NOMO-1 (cell line): ENCODE results near the gene COG5.

Experiments
- DNase-seq, 2 experiments: peaks; one replicate each; lab custom pipeline; 2025; ENCODE audit not compliant: unreplicated experiment in 2 of 2; lab: John Stamatoyannopoulos, UW

Gene COG5

DNA sequence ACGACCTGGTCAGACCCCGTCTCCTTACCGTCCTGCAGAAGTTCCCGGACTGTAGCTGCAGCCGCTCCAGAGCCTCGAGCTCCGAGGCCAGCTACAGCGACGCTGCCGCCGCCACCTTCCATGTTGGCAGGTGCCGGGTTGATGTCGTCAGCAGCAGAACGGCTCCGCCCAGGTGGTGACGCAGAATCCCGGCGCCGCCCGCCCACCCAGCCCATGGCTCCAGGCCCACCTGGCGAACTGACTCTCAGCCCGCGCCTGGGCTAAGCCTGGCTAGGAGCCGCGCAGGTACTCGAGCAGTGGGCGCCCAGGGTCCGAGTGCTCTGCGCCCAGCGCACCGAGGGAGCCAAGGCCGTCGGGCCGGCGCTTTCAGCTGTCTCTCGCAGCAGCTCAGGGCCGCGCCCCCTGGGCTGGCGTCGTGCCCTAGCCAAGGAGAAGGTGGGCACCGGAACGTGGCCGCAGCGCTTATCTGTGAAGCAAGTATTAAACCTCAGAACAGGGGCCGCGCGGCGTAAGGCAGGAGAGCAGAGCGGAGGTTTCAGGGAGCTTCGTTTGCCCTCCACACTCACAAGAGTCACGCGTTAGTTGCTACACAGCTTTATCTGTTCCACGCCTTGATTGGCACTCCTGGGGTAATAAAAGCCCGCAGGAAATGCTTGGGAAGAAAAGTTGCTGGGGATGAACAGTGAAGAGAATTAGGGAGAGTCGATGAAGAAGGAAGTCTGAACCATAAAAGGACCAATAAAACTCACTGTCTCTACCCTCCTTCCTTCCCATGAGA is at the start of gene COG5, which contains the start of gene DUS4L:
Gene COG5, minus strand, starts transcription at position 146 of the 778 bp plus-strand sequence. Its CDS starts 24 bp downstream, at position 122.
Gene DUS4L, plus strand, starts transcription at position 197 of the 778 bp plus-strand sequence. CDS start 3,100 bp downstream, outside the sequence.
- peak; percentile 12 to 16 for DNase-seq

- no peak for DNase-seq
Observed at GRCh38 chr7:107613439-107613838, 49.7 kb upstream of the COG5 start.

DNA sequence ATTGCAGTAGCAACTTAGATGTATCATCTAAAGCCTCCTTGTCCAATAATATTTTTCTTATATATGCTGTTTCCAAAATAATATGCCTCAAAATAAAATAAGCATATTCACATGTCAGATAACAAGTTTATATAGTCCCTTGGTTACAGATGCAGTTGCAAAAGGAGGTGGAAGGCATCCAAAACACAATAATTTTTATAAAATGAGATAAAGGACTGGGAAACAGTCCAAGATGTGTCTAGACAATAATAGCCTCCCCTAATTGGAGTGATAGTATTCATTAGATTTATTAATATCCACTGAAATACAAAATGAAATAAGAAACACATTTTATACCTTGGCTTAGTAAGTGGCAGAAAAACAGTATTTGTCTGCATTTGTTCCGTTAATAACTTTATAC is 46.6 kb upstream of the COG5 start:
- DNase-seq, result no peak

DNA sequence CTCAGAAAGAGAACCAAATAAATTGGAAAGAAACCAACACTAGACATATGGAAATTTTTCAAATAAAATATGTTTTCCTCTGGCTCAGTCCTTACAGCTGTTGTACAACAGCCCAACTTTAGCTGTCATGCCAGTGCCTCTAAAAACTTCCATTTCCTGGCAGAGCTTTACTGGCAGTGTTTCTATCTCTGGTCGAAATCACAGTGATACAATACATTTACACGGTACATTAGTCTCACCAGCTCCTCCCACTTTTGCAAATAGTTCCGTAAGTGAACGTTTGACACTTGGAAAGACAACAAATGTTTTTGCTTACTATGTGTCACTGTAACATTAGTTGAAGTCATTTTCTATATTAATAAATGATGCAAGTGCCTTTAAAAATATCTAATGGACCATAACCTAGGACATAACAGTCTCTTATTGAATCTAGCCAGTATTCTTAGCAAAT is 46.1 kb upstream of the COG5 start:
- no peak for DNase-seq

- no peak for DNase-seq
Observed at GRCh38 chr7:107606303-107606702, 42.6 kb upstream of the COG5 start.

GRCh38 chr7:107605218-107605815 is 41.6 kb upstream of the COG5 start:
- DNase-seq, result no peak

DNA sequence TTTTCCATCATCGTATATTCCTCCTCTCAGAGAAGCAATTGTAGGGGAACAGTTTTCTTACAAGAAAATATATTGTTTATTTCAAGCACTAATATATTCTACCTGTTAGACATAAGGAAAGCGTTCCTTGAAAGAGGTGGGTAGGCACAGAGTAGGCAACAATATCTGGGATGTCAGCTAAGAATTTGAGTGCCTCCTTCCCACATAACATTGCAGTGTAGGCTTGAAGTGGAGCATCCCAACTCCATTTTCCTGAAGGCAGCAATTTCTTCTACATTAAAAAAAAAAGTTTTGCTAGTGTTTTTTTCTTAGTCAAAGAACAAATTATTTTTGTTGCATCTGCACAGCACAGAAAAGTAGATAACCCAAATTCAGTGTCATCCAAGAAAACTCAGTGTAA is 37.1 kb upstream of the COG5 start:
- DNase-seq, result no peak

GRCh38 chr7:107599262-107599661 is 35.5 kb upstream of the COG5 start:
- no peak for DNase-seq

DNA sequence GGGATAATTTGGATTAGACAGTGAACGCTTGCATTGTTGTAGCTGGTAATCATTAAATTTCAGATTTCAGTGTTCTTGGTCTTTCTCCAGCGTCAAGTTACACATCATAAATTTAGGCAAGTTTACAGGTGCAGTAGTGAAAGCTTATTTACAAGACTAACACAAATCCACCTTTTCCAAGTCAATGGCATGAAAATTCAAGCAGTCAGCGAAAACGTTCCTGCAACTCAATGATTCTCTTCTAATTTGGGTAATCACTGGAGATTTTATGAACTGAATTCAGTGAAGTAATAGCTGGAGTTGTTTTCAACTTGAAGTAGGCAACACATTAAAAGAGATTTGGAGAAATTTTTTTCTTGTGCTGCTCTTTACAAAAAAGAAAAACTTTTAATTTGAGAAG is 34.2 kb upstream of the COG5 start:
- no peak for DNase-seq

DNA sequence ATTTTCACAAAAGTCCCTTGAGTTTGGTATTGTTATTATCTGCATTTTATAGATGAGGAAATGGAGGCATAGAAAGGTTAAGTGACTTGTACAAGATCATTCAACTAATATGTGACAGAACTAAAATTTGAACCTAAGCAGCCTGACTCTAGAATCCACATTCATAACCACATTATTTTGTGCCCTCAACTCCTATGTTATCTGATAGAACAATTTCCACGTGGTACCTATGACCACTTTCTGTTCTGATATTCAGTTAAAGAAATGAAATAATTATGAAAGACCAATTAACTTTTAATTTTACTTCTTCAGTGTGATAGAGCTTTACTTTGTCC is 33.8 kb upstream of the COG5 start:
- DNase-seq, result no peak

GRCh38 chr7:107596881-107597581 is 33.3 kb upstream of the COG5 start:
- DNase-seq, result no peak

GRCh38 chr7:107594961-107595737 is 31.4 kb upstream of the COG5 start:
- no peak for DNase-seq

DNA sequence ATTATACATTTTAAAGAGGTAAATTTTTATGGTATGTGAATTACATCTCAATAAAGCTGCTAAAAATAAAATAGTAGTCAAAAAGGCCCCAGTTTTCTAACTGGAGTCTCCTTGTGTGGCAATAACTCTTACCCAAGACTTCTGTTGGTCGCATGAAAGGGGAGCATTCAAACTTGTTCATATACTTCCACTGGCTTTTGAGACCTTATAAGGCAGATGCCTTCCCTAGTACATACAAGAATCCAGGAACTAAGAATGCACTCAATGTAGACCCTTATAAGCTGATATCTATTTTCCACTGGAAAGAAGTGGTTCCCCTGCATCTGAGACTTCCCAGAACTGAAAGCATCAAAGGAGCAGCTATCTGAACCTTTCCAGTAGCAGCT is 29.3 kb upstream of the COG5 start:
- no peak for DNase-seq

DNA sequence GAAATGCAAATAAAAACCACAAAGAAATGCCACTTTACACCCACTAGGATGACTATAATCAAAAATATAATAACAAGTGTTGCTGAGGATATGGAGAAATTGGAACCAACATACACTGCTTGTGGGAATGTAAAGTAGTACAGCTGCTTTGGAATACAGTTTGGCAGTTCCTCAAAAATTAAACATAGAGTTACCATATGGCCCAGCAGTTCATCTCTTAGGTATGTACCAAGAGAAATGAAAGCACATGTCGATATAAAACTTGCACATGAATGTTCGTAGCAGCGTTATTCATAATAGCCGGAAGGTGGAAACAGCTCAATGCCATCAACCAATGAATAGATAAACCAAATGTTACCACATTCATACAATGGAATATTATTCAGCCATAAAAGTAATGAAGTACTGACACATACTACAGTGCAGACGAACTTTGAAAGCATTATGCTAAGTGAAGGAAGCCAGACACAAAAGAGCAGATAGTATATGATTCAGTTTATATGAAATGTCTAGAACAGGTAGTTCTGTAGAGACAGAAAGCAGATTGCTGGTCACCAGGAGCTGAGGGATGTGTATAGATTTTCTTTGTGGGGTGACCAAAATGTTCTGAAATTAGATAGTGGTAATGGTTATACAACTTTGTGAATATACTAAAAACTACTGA is 28.8 kb upstream of the COG5 start:
- DNase-seq, result no peak

GRCh38 chr7:107591421-107591820 is 27.7 kb upstream of the COG5 start:
- no peak for DNase-seq

DNA sequence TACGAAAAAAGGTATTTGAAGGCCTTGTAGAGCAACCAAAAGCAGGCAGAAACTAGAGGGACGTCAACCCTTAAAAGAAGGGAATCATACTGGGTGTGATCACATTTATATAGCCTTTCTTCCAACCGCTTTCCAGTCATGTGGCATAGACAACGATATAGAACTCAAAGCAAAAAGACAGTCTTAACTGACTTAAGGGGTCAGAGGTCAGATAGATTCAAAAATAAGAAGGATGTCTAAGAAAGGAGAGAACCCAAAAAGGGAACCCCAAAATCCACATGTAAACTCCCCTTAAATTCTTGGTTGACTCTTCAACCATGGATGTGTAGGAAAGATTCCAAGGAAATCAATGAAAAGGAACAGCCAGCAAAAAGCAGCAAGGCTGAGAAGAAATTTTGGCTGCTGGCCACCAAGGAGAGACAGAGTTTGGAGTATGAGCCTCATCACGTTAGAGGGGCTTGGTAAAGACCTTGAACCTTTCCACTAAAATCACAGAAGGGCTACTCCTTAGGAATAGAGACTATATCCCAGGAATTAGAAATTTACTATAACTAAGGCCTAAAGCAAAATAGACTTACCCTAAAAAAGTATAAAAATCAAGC is 24.9 kb upstream of the COG5 start:
- DNase-seq, result no peak

DNA sequence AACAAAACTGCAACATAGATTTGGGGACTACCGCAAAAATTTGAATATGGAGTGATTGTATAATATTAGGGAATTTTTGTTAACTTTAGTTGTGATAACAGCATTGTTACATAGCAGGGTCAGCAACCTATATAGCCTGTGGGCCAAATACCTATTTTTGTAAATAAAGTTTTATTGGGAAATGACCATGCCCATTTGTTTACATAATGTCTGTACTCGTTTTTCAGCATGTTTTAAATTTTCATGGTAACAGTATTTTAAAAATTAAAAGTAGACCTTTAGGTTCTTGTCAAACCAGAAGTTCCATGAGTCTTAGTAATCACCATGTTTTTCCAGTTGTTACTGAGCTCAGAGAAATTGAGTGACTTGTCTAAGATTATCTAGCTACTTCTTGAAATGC is 21.0 kb upstream of the COG5 start:
- DNase-seq, result no peak

GRCh38 chr7:107582875-107583274 is 19.2 kb upstream of the COG5 start:
- no peak for DNase-seq

- DNase-seq, result no peak
Observed at GRCh38 chr7:107581387-107582013, 17.8 kb upstream of the COG5 start.
